ENCODE results near the gene CCBE1.

The CCBE1 gene

DNA sequence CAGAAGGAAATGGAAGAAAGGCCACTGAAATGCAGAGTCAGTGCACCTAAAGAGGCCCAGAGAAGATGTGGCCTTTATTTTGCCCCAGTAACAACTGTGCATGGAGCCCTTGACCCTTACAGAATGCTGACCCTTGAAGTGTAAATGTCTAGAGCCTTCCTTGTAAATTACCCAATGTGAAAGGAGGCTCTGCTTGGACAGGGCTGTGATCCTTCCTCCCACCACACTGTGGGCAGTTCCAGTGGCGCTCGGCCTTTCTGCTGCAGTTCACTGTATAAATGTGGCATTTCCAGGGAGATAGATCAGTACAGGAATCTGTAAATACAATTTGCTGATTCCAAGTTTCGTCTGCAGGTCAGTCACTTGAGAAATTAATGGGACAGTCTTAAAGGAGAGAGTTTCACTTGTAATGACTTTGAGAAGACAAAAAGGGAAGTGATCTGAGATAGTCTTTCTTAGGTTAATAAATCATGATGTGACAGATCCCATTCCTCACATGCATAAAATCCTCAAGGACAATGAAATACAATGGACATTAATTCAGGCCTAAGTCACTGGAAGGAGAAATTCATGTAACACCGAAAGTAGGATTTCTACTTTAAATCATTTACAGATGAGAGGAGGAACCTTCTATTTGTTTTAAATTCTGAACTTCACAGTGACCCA, 204.3 kb downstream of the CCBE1 start:
- no peak for DNase-seq (ENCODE audit: low spot score)

DNA sequence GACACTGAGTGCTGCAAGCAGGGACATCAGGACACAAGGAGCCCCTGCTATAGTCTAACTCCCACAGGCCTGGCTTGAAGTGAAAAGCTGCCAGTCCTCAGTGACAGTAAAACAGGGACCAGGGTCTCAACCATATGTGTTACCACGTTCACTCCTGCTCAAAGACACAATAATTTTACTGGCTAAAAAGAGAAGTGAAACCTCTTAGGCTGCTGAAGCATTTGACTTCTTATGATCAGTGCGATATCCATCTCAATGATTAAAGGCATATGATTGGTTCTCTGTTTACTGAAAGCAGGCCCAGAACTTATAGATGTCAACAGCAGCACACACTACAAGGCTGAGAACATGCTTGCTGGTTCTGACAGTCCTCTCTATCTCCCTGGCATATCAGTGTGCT, 208.3 kb downstream of the CCBE1 start:
- no peak for DNase-seq (ENCODE audit: low spot score)

DNA sequence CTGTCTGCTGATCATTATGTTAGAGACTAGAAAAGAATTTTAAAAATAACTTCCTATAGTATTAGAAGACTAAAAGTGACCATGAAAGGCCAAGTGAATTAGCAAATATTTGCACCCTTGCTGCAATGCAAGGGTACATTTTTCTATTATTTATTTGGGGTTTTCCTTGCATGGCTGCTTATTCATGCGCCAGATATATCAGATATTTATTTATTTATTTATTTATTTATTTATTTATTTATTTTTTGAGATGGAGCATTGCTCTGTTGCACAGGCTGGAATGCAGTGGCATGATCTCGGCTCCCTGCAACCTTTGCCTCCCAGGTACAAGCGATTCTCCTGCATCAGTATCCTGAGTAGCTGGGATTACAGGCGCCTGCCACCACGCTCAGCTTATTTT, 211.8 kb downstream of the CCBE1 start:
- no peak for DNase-seq (ENCODE audit: low spot score)

DNA sequence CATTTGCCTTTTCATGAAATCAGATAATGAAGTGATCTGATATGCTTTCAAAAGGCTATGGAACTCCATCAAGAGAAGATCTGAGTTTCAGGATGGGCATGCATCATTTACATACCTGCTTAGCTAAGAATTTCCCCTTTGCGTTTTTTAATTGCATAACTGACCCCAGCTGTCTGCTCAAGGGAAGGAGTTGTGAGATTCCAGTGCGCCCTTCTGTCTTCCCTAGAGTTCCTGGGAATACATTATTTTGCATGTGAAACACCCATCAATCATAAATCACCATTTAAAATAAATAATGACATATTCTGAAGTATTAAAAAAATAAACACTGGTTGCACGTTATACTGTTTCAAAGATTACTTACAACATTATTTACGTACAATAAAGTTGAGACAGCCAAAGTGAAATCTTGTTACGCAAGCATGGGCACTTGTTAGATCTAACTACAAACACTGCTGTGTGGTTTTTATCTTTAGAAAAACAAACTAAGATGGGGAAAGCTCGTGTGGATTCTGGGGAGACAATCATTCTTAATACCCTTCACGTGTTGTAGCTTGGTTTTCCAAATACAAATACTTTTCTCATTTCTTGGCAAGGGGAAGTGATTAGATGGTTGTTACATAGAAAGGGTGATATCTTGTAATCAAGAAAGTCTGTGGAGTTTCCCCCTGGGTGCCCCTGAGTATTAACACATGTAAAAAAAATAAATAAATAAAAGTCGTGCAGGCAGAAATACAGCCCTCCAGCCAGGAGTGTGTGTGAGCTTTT, 212.5 kb downstream of the CCBE1 start:
- DNase-seq (ENCODE audit: low spot score), result no peak

DNA sequence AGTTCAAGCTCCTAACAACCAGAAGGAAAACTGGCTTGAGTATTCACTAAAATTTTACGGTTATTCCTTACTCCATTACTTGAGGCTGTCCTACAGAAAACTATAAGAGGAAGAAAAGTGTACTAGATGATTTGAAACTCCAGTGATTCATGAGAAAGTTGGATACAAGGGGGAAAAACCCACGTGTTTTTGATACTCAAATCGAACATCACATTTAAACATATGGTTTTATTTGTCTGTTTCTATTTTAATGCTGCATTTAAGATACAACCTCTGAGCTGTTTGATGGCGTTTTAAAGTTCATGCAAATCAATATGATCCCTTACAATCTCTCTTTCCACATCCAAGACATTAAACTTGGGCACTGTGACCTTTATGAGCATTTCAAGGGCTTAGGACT, 213.1 kb downstream of the CCBE1 start:
- no peak for DNase-seq (ENCODE audit: low spot score)

DNA sequence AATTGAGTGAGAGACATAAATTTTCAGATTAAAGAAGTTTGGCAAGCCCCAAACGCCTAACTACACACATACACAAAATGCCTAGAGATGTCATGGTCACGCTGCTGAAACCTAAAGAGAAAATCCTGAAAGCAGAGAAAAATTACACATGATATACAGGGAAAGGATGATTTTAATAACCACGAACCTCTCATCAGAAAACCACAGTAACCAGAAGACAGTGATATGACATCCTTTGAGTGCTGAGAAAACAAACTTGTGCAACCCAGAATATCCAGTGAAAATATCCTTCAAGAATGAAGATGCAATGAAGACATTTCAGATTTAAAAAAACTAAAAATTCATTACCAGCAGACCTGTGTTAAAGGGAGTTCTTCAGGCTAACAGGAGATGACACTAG, 215.8 kb downstream of the CCBE1 start:
- DNase-seq (ENCODE audit: low spot score), result no peak

DNA sequence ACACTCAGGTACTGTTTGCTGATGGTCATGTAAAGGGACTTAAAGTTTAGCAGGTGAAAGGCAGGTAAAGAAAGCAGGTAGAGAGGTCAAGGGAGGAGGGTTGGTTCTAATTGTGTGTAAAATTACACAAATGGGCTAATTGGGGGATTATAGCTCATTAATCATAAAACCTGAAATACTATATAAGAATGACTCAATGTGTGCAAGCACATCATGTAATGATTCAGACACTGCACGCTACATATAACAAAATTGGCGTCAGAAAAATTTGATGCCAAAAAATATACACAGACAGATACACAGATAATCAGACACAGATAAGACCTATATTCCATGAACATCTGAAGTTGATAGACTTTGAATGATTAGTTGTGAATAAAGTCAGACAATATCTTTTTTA, 217.4 kb downstream of the CCBE1 start:
- DNase-seq (ENCODE audit: low spot score), result no peak

DNA sequence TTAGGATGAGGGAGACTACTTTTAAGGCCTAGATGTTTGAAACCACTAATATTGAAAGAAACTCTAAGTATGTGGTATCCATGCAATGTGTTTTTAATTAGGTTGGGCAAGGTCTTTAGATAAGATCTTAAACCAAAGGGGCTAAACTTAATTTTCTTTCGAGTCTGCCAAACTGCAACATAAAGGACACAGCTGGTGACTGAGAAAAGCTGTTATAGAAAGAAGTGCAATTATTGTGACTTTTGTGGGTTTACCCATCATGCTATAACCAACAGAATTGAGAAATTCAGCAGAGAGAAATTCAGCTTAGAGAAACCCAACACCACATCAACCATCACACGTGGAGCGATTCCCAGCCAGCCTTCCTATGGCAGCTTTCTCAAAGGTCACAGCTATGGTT, 218.6 kb downstream of the CCBE1 start:
- no peak for DNase-seq (ENCODE audit: low spot score)

DNA sequence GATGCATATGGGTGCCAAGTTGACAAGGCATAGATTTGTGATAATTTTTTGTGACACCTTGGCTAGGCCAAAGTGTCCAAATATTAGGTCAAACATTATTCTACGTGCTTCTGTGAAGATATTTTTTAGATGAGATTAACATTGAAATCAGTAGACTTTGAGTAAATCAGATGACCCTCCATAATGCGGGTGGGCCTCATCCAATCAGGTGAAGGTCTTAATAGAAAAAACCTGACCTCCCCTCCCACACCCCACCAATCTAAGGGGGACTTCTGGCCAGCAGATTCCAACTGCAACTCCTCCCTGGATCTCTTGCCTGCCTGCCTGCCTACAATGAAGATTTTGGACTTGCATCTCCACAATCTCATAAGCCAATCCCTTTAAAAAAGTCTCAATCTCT, 219.4 kb downstream of the CCBE1 start:
- no peak for DNase-seq (ENCODE audit: low spot score)

DNA sequence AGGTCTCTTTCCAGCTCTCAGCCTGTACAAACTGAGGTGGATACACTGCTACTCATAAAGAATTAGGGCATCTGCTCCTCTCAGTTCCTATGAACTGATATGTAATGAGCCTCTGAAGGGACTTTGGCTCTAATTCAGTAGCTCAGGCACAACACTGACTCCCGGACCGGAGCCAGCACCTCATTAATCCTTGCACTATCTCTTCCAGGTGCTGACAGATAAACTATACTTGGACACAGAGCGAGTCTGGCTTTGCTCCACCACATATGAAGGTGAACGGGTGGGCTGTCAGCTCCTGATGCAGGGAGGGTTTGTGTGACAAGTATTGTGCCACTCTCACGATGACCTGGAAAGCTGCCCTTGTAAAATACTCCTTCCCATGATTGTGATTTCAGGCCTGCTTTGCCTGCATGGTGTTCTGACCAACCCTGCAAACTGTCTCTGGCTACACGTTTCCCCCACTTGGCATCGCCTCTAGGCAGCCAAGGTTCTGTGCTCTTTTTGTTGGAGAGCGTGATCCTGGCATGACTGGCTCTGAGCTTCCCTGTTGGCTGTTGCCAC, 226.6 kb downstream of the CCBE1 start:
- no peak for DNase-seq (ENCODE audit: low spot score)

DNA sequence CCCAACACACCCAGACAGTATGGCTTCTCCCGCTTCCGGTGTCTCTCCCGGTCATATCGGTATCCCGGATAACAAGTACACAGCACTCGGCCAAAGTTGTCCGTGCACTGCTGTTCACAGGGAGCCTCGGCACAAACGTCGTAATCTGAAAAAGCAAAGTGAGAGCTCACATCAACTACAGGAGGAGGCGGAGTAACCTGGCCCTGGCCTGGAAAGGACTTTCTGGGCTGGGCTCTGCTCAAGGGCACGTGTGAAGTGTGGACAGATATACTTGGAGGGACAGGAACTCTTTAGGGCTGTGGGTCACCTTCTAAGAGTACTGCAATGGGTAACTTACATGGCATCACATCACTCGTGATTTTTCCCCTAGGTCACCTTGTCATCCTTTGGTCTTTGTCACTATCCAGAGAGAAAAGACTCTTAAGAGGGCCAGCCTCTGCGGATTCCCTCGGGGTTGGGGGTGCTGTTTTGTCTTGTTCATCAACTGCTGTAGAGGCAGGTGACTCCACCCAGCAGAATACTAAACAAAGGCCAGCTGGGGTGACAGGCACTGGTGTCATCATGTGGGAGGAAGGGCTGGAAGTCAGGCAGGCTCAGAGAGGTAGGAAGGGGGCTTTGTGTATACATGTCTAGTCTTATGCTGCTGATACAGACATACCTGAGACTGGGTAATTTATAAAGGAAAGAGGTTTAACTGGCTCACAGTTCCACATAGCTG, 227.6 kb downstream of the CCBE1 start:
- no peak for DNase-seq (ENCODE audit: low spot score)

DNA sequence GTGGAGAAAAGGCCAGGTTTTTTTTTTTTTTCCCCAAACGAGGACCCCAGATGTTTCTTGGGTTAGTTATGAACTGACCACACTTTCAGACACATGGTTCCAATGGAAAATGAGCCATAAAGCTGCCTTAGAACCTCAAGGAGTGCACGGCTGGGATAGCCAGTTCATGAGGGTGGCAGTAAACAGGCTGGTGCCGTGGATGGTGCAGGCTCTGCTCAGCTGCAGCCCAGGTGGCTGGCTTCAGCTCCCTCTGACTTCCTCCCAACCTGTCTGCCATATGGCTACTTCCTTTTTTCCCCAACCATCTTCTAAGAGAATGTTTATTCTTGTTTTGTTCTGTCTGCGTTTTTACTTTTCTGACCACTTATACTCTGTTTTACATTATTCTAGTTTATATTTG, 228.4 kb downstream of the CCBE1 start:
- DNase-seq (ENCODE audit: low spot score), result no peak

DNA sequence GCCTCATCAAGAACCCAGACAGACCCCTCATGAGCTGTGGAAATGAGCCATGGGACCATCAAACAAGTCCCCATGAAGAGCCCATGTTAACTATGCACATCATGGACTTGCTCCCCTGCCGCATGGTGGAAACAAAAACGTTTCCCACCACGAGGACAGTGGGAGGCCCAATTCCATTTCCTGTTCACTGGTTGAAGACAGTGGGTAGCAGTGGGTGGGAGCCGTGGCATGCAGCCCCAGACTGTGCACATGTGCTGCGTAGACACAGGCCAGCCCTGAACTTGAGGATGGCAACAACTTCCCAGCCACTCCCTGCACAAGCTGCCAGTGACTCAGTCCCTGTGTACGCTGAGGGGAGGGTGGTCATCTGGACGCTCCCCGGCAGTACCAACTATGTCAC, 229.7 kb downstream of the CCBE1 start:
- DNase-seq (ENCODE audit: low spot score), result no peak

DNA sequence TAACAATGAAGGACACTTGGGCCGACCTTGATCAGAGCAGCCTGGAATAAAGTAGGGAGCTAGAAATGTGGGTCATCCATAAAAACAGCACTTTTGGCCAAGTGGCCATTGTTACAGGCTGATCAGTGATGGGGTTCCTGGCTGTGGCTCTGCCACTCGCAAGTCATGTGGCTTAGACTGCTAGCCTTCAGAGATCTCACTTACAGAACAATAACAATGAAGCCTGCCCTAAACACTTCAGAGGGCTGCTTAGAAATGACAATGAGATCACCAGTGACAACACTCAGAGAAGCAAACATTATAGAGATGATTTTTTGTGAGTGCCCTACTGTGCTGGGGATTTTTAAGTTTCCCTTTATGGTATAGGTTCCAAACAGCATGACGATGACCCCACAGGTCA, 230.2 kb downstream of the CCBE1 start:
- no peak for DNase-seq (ENCODE audit: low spot score)

DNA sequence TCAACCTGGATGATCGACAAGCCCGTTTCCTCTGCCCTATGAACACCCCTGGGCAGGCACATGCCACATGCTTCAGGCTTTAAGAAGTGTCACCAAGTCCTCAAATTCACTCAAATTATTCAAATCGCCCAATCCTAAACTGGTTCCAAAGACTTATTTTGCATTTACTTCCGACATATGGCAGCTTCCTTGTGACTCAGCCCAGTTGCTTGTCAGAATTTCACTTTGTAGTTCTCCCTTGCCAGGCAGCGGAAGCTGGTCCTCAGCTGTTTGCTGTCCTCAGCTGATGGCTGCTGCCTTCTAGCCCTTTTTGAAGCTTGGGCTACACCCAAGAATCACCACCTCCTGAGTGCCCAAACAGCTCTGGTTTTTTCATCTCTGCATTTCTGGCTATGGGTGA, 232.7 kb downstream of the CCBE1 start:
- no peak for DNase-seq (ENCODE audit: low spot score)

DNA sequence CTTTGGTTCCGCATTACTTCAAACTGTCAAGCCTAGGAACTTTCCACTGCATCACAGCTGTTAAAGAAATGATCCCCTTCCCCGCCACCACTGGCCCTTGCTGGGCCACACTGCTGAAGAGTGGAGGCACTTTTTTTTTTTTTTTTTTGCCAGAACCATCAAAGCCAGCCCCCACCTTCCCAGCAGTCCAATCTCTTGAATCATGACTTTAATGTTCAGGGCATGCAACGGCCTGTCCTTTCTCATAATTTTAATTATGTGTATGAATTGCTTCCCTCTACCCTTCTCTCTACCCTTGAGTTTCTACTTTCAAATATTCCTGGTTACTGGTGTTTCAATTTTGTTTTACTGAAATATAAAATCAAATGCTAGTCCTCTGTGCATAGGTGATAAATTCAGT, 236.1 kb downstream of the CCBE1 start:
- DNase-seq (ENCODE audit: low spot score), result no peak

DNA sequence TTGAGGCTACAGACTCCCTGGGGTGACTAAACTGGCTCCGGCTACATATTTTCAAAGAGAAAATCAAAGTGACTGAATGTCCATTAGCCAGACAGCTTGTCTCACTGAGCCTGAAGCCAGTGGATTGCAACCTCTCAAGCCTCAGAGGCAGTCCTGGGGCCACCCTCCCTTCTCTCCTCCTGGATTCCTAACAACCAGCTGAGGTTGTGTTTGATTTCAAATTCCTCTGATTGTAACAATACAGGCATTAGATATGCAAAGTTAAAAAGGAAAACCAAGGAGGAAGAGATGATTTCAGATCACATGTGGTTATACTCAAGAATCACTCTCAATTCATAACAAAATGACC, 237.2 kb downstream of the CCBE1 start:
- DNase-seq (ENCODE audit: low spot score), result no peak

DNA sequence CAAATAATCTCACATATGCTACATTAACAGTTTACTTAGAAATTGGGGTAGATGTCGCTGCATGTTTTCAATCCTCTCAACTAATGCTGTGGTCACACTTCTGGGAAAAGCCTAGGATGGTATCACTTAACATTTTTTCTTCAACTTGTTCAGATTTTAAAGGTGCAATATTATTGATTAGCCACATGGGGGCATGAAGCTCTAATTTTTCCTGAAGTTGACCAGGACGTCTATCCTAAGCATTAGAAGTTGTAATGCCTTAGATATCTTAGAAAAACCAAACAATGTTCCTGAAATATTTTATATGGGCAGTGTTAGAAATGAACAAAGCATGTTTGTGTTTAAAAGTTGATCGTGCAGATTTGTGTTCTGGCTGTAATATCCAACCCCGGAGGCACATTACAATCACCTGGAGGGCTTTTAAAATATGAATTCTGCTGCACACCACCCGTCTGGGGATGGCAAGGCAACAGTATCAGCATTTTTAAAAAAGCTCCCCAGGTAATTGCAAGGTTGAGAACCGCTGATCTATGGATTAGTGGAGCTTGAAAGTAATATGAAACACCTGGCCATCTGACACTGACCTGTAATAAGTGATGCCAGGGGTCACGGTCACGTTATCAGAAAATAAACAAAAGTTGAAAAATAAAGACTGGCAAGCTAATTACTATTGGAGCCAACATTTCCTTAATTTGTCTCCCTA, 237.7 kb downstream of the CCBE1 start:
- peak; percentile 35 for DNase-seq (ENCODE audit: low spot score)

DNA sequence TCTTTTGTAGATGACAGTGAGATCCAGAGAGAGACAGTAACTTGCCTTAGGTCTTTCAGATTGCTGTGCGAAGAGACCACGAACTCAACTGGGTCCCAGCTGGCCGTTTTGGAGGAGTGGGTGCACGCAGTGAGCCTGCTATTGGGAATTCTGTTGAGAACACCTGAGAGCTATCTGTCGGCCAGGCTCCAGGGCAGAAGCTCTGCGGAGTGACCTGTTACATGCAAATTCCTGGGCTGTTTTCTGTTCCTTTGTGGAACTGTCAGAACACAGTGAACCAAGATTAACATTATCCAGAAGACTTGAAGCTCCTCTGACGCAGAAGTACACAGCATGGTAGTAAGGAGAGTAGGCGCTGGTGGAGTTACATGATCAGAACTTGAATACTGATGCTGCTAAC, 238.6 kb downstream of the CCBE1 start:
- no peak for DNase-seq (ENCODE audit: low spot score)

DNA sequence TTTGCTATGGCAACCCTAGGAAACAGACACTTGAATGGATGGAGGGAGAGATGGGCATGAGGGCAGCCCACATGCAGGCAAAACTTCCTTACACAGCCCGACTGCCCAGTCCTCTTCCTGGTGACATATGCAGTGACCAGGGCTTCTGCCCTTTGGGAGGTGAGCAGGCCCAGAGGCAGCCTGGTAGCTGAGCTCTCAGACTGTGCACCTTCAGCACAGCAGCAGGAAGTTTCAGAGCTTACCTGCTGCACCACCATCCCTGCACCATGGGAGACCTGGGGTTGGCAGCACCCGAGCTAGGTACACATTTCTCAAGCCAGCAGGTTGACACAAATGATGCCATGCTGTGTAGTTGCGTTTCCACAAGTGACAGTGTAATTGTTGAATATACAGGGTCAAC, 240.6 kb downstream of the CCBE1 start:
- DNase-seq (ENCODE audit: low spot score), result no peak

DNA sequence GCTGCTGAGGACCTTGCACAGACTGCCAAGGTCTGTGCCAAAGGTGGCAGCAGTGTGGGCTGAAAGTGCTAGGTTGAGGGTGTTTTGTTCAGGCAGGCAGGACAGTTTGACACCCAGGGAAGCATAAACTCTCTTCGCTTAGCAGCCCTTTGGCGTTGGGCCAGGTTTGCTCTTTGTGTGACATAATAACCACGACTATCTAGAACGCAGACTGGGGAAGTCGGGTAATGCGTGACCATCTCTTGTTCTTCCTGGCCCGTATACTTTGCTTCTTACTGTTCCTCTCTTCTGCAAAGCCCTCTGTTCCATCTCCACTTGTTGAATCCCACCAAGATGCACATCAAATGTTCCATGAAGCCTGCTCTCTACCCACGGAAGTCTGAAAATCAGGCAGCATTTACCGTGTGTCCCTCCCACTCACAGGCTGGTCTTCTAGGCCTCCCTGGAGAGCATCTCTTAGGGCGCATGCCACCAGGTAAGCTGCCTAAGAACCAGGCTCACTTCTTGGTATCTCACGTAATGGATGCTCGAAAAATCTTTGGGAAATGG, 241.4 kb downstream of the CCBE1 start:
- DNase-seq (ENCODE audit: low spot score), result no peak
